Keratinocyte (primary cell): ENCODE measurements around the gene MAP1S. TPM values are rescaled to one million over a fixed set of nuclear protein-coding genes. Genes with fewer than 3 reads are reported as not detected.

ENCODE experiments used
- DNase-seq: peaks from one replicate; pipeline ENCODE4 v3.0.0-alpha.2; 2011; ENCODE audit warnings: low read depth, missing footprints, low spot score
- FAIRE-seq: peaks from 2 replicates; lab custom pipeline; 2011; peaks lifted over from hg19 to GRCh38; lab: Jason Lieb, UNC
- H2AFZ ChIP-seq: 2 replicates; pipeline ENCODE4 v1.6.0; 2012; ENCODE audit warnings: low read length, control low read depth, inconsistent platforms; ENCODE audit not compliant: control insufficient read depth
- H3K27ac ChIP-seq: 2 replicates; pipeline ENCODE4 v1.5.1; 2011; ENCODE audit warnings: low read length; ENCODE audit not compliant: control insufficient read depth, insufficient read depth
- H3K27me3 ChIP-seq: 3 replicates; pipeline ENCODE4 v1.6.0; 2011; ENCODE audit warnings: low read length; ENCODE audit not compliant: control insufficient read depth, insufficient read depth; ENCODE audit errors: extremely low read depth
- H3K36me3 ChIP-seq, 2 experiments: 2 replicates in 1 of 2; 3 replicates in 1 of 2; pipeline ENCODE4 v1.5.1; 2011; ENCODE audit warnings: low read length in 2 of 2, mild to moderate bottlenecking in 1 of 2; ENCODE audit not compliant: control insufficient read depth in 2 of 2, insufficient read depth in 2 of 2; ENCODE audit errors: extremely low read depth in 1 of 2
- H3K4me1 ChIP-seq: 3 replicates; pipeline ENCODE4 v1.5.1; 2011; ENCODE audit warnings: low read length; ENCODE audit not compliant: control insufficient read depth, insufficient read depth; ENCODE audit errors: extremely low read depth
- H3K4me2 ChIP-seq: 3 replicates; pipeline ENCODE4 v1.6.0; 2011; ENCODE audit warnings: low read depth, low read length; ENCODE audit not compliant: control insufficient read depth, insufficient read depth; ENCODE audit errors: extremely low read depth
- H3K4me3 ChIP-seq, 3 experiments: fragments of 200-600 bp in 1 of 3; sonication (generic) in 1 of 3; 2 replicates in 2 of 3; 3 replicates in 1 of 3; pipeline ENCODE4 v1.5.1; 2011 to 2016; ENCODE audit warnings: low read length in 3 of 3, mild to moderate bottlenecking in 3 of 3, control low read depth in 2 of 3, inconsistent platforms in 1 of 3, low read depth in 1 of 3, mixed read lengths in 1 of 3, mixed run types in 1 of 3, moderate library complexity in 1 of 3; ENCODE audit not compliant: control insufficient read depth in 2 of 3, insufficient read depth in 2 of 3; ENCODE audit errors: extremely low read depth in 1 of 3
- H3K79me2 ChIP-seq: 2 replicates; pipeline ENCODE4 v1.6.0; 2012; ENCODE audit warnings: low read length; ENCODE audit not compliant: control insufficient read depth, insufficient read depth
- H3K9ac ChIP-seq: 3 replicates; pipeline ENCODE4 v1.6.0; 2011; ENCODE audit warnings: low read length; ENCODE audit not compliant: control insufficient read depth, insufficient read depth; ENCODE audit errors: extremely low read depth
- H3K9me1 ChIP-seq: 3 replicates; pipeline ENCODE4 v1.6.0; 2011; ENCODE audit warnings: low read length; ENCODE audit not compliant: control insufficient read depth, insufficient read depth; ENCODE audit errors: extremely low read depth
- H3K9me3 ChIP-seq: 2 replicates; pipeline ENCODE4 v1.5.1; 2012; ENCODE audit warnings: low read depth, low read length; ENCODE audit not compliant: control insufficient read depth
- H4K20me1 ChIP-seq: 3 replicates; pipeline ENCODE4 v1.6.0; 2011; ENCODE audit warnings: low read length; ENCODE audit not compliant: control insufficient read depth, insufficient read depth; ENCODE audit errors: extremely low read depth
- CTCF ChIP-seq, 3 experiments: IDR thresholded peaks in 1 of 3; conservative IDR thresholded peaks in 1 of 3; optimal IDR thresholded peaks in 1 of 3; 2 replicates in 2 of 3; 3 replicates in 1 of 3; pipeline versions ENCODE3 to v1.5.1; 2011; ENCODE audit warnings: low read length in 3 of 3, mild to moderate bottlenecking in 3 of 3, moderate library complexity in 2 of 3, control low read depth in 1 of 3, inconsistent platforms in 1 of 3; ENCODE audit not compliant: insufficient read depth in 2 of 3; ENCODE audit errors: extremely low read depth in 1 of 3
- EZH2 ChIP-seq: IDR thresholded peaks from one replicate; pipeline ENCODE4 v1.6.1; 2012; ENCODE audit warnings: inconsistent platforms, mild to moderate bottlenecking, low read length, moderate library complexity
- dilution Hi-C: fragments of 300-500 bp; cut with MboI; formaldehyde crosslinking; loops from one replicate; pipeline ENCODE4 v1.7.0; 2020; ENCODE audit warnings: low sequenced_read_pairs; ENCODE audit not compliant: extremely low pct_ligation_motif_present
- polyA plus RNA-seq, 5 experiments: library from polyadenylated mRNA; depleted of rRNA in 3 of 5; stranded (reverse) in 3 of 5; stranded (forward) in 1 of 5; unstranded in 1 of 5; fragments of >200 nt; gene quantifications; 1 replicate in 1 of 5; 2 replicates in 3 of 5; 3 replicates in 1 of 5; pipeline versions ENCODE4 v1.2.1 to v1.2.3, GENCODE V29; 2011 to 2012; ENCODE audit warnings: missing spikeins in 2 of 5, low read depth in 1 of 5, low replicate concordance in 1 of 5

MAP1S gene
- polyA plus RNA-seq, 1 donor (not counting 4 experiments of a cell fraction or from before 2014, with no cell fraction given) = 3.7 TPM

GRCh38 chr19:17721821-17722220 lies 2.5 kb downstream of the MAP1S start:
- no peak for DNase-seq
- Histone ChIP-seq H3K9me1 (peaks cover 5% of the 10 kb centered on the region), H3K79me2 (peaks cover 7% of the 10 kb centered on the region), H3K27ac (no peak overlapping the region), H3K9me3 (no peaks in the 10 kb centered on the region), H3K36me3 (peaks cover 3 to 18% of the 10 kb centered on the region in 2 experiments), H4K20me1 (peaks cover 20% of the 10 kb centered on the region), H3K27me3 (no peaks in the 10 kb centered on the region), H2AFZ (no peak overlapping the region), H3K4me1 (peaks cover 22% of the 10 kb centered on the region), H3K9ac (no peak overlapping the region), H3K4me2 (no peak overlapping the region), H3K4me3 (no peak overlapping the region)
- dilution Hi-C loops = no loop called here
- FAIRE-seq = no peak
- TF ChIP-seq CTCF (optimal IDR thresholded peaks at IDR 0.05 in 1 of 3, IDR thresholded peaks at IDR 0.05 in 1 of 3, conservative IDR thresholded peaks at IDR 0.05 in 1 of 3; ENCODE audit: extremely low read depth in 1 of 3, insufficient read depth in 2 of 3, low read length in 3 of 3) (no peak), EZH2 (no peak)

DNA sequence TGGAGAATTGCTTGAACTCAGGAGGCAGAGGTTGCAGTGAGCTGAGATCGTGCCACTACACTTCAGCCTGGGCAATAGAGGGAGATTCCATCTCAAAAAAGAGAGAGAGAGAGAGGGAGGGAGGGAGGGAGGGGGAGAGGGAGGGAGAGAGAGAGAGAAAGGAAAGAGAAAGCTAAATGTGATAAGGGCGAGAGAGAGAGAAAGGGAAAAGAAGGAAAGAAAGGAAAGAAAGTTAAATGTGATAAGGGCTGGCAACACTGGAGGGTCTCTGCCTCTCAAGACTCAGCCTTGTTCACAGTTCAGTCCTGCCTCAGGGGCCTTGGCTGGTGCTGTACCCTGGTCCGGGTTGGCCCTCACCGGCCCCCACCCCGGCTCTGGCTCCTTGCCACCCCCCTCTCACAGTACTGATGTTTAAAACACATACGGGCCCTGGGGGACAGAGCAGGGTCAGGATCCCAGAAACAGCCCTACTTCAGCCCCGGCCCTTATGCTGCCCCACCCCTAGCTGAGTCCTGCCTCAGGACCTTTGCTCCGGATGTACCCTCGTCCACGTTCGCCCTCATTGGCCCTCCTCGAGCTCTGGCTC lies 3.5 kb downstream of the MAP1S start:
- Histone ChIP-seq H3K27me3 (no peaks in the 10 kb centered on the region), H3K9ac (no peak overlapping the region), H3K4me3 (no peak overlapping the region), H3K36me3 (peaks cover 3 to 18% of the 10 kb centered on the region in 2 experiments), H3K4me1 (peaks cover 16% of the 10 kb centered on the region), H2AFZ (no peak overlapping the region), H3K79me2 (peaks cover 7% of the 10 kb centered on the region), H3K4me2 (no peak overlapping the region), H3K9me3 (no peaks in the 10 kb centered on the region), H3K27ac (no peak overlapping the region), H4K20me1 (peaks cover 20% of the 10 kb centered on the region), H3K9me1 (peaks cover 5% of the 10 kb centered on the region)
- dilution Hi-C loops = no loop called here
- FAIRE-seq (no peak), DNase-seq (no peak)
- TF ChIP-seq EZH2 = no peak
- TF ChIP-seq CTCF (optimal IDR thresholded peaks at IDR 0.05 in 1 of 3, IDR thresholded peaks at IDR 0.05 in 1 of 3, conservative IDR thresholded peaks at IDR 0.05 in 1 of 3; ENCODE audit: extremely low read depth in 1 of 3, insufficient read depth in 2 of 3, low read length in 3 of 3) = no peak
